ENCODE measurements around the gene OXLD1.

The OXLD1 gene

GRCh38 chr17:81636505-81637288, 29.7 kb downstream of the OXLD1 start, which contains the start of the genes NPLOC4 and TSPAN10 (continued):
- TF ChIP-seq, protein P1, sequence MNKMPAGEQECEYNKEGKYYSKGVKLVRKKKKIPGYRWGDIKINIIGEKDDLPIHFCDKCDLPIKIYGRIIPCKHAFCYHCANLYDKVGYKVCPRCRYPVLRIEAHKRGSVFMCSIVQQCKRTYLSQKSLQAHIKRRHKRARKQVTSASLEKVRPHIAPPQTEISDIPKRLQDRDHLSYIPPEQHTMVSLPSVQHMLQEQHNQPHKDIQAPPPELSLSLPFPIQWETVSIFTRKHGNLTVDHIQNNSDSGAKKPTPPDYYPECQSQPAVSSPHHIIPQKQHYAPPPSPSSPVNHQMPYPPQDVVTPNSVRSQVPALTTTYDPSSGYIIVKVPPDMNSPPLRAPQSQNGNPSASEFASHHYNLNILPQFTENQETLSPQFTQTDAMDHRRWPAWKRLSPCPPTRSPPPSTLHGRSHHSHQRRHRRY (tag by site-specific recombination; IDR thresholded peaks at IDR 0.05): no peak
- TF ChIP-seq ZNF350 (tag by site-specific recombination; IDR thresholded peaks at IDR 0.05): no peak
- peak; percentile 51; the same call in 1 of the 2 replicates for TF ChIP-seq ZNF596 (tag by site-specific recombination; IDR thresholded peaks at IDR 0.05)
- TF ChIP-seq, protein P2, sequence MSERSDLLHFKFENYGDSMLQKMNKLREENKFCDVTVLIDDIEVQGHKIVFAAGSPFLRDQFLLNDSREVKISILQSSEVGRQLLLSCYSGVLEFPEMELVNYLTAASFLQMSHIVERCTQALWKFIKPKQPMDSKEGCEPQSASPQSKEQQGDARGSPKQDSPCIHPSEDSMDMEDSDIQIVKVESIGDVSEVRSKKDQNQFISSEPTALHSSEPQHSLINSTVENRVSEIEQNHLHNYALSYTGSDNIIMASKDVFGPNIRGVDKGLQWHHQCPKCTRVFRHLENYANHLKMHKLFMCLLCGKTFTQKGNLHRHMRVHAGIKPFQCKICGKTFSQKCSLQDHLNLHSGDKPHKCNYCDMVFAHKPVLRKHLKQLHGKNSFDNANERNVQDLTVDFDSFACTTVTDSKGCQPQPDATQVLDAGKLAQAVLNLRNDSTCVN (tag by site-specific recombination; optimal IDR thresholded peaks at IDR 0.05): peak; percentile 56
- peak; percentile 86 for TF ChIP-seq KLF16 (tag by site-specific recombination; IDR thresholded peaks at IDR 0.05)
- peak; percentile 66; the same call in 1 of the 2 replicates for TF ChIP-seq ZNF184 (tag by site-specific recombination; IDR thresholded peaks at IDR 0.05)
- TF ChIP-seq ZNF426 (tag by site-specific recombination; IDR thresholded peaks at IDR 0.05): no peak
- TF ChIP-seq, protein P3, sequence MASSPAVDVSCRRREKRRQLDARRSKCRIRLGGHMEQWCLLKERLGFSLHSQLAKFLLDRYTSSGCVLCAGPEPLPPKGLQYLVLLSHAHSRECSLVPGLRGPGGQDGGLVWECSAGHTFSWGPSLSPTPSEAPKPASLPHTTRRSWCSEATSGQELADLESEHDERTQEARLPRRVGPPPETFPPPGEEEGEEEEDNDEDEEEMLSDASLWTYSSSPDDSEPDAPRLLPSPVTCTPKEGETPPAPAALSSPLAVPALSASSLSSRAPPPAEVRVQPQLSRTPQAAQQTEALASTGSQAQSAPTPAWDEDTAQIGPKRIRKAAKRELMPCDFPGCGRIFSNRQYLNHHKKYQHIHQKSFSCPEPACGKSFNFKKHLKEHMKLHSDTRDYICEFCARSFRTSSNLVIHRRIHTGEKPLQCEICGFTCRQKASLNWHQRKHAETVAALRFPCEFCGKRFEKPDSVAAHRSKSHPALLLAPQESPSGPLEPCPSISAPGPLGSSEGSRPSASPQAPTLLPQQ (tag by site-specific recombination; IDR thresholded peaks at IDR 0.05): 0 out of 2 replicates have a peak, but pooled peaks have one; percentile 34
- TF ChIP-seq ZNF837 (tag by site-specific recombination; IDR thresholded peaks at IDR 0.05): no peak
- TF ChIP-seq, protein P4, sequence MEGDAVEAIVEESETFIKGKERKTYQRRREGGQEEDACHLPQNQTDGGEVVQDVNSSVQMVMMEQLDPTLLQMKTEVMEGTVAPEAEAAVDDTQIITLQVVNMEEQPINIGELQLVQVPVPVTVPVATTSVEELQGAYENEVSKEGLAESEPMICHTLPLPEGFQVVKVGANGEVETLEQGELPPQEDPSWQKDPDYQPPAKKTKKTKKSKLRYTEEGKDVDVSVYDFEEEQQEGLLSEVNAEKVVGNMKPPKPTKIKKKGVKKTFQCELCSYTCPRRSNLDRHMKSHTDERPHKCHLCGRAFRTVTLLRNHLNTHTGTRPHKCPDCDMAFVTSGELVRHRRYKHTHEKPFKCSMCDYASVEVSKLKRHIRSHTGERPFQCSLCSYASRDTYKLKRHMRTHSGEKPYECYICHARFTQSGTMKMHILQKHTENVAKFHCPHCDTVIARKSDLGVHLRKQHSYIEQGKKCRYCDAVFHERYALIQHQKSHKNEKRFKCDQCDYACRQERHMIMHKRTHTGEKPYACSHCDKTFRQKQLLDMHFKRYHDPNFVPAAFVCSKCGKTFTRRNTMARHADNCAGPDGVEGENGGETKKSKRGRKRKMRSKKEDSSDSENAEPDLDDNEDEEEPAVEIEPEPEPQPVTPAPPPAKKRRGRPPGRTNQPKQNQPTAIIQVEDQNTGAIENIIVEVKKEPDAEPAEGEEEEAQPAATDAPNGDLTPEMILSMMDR (tag by site-specific recombination; IDR thresholded peaks at IDR 0.05): no peak
- TF ChIP-seq ZBTB17 (tag by site-specific recombination; IDR thresholded peaks at IDR 0.05): peak; percentile 59; the same call in 1 of the 2 replicates
- TF ChIP-seq ZNF654 (tag by site-specific recombination; IDR thresholded peaks at IDR 0.05; ENCODE audit: low read depth): no peak
- TF ChIP-seq, protein P5, sequence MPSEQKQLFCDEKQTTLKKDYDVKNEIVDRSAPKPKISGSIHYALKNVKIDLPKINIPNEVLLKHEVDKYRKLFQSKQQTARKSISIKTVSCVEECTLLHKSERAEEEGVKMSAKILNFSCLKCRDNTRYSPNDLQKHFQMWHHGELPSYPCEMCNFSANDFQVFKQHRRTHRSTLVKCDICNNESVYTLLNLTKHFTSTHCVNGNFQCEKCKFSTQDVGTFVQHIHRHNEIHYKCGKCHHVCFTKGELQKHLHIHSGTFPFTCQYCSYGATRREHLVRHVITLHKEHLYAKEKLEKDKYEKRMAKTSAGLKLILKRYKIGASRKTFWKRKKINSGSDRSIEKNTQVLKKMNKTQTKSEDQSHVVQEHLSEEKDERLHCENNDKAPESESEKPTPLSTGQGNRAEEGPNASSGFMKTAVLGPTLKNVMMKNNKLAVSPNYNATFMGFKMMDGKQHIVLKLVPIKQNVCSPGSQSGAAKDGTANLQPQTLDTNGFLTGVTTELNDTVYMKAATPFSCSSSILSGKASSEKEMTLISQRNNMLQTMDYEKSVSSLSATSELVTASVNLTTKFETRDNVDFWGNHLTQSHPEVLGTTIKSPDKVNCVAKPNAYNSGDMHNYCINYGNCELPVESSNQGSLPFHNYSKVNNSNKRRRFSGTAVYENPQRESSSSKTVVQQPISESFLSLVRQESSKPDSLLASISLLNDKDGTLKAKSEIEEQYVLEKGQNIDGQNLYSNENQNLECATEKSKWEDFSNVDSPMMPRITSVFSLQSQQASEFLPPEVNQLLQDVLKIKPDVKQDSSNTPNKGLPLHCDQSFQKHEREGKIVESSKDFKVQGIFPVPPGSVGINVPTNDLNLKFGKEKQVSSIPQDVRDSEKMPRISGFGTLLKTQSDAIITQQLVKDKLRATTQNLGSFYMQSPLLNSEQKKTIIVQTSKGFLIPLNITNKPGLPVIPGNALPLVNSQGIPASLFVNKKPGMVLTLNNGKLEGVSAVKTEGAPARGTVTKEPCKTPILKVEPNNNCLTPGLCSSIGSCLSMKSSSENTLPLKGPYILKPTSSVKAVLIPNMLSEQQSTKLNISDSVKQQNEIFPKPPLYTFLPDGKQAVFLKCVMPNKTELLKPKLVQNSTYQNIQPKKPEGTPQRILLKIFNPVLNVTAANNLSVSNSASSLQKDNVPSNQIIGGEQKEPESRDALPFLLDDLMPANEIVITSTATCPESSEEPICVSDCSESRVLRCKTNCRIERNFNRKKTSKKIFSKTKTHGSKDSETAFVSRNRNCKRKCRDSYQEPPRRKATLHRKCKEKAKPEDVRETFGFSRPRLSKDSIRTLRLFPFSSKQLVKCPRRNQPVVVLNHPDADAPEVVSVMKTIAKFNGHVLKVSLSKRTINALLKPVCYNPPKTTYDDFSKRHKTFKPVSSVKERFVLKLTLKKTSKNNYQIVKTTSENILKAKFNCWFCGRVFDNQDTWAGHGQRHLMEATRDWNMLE (tag by site-specific recombination; conservative IDR thresholded peaks at IDR 0.05; ENCODE audit: low read depth): 0 out of 2 replicates have a peak, but pooled peaks have one; percentile 12
- TF ChIP-seq ZNF211 (tag by site-specific recombination; IDR thresholded peaks at IDR 0.05; ENCODE audit: low read depth): no peak
- TF ChIP-seq ZNF677 (tag by site-specific recombination; IDR thresholded peaks at IDR 0.05): no peak
- TF ChIP-seq SP3 (tag by site-specific recombination; IDR thresholded peaks at IDR 0.05): peak; percentile 69
- TF ChIP-seq, protein P6, sequence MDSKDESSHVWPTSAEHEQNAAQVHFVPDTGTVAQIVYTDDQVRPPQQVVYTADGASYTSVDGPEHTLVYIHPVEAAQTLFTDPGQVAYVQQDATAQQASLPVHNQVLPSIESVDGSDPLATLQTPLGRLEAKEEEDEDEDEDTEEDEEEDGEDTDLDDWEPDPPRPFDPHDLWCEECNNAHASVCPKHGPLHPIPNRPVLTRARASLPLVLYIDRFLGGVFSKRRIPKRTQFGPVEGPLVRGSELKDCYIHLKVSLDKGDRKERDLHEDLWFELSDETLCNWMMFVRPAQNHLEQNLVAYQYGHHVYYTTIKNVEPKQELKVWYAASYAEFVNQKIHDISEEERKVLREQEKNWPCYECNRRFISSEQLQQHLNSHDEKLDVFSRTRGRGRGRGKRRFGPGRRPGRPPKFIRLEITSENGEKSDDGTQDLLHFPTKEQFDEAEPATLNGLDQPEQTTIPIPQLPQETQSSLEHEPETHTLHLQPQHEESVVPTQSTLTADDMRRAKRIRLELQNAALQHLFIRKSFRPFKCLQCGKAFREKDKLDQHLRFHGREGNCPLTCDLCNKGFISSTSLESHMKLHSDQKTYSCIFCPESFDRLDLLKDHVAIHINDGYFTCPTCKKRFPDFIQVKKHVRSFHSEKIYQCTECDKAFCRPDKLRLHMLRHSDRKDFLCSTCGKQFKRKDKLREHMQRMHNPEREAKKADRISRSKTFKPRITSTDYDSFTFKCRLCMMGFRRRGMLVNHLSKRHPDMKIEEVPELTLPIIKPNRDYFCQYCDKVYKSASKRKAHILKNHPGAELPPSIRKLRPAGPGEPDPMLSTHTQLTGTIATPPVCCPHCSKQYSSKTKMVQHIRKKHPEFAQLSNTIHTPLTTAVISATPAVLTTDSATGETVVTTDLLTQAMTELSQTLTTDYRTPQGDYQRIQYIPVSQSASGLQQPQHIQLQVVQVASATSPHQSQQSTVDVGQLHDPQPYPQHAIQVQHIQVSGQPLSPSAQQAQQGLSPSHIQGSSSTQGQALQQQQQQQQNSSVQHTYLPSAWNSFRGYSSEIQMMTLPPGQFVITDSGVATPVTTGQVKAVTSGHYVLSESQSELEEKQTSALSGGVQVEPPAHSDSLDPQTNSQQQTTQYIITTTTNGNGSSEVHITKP (tag by site-specific recombination; IDR thresholded peaks at IDR 0.05): peak; percentile 69
- no peak for TF ChIP-seq ZNF544 (tag by site-specific recombination; IDR thresholded peaks at IDR 0.05)
- no peak for TF ChIP-seq ZNF114 (tag by site-specific recombination; IDR thresholded peaks at IDR 0.05)
- no peak for TF ChIP-seq ZNF174 (tag by site-specific recombination; IDR thresholded peaks at IDR 0.05)
- no peak for TF ChIP-seq HIC1 (tag by site-specific recombination; IDR thresholded peaks at IDR 0.05)
- no peak for TF ChIP-seq ZNF404 (tag by site-specific recombination; IDR thresholded peaks at IDR 0.05)
